SKM-1 treated with dmso at 0.1 percent for 144 hours (cell line): ENCODE measurements around the gene HAND2.

Experiments used
- DNase-seq: peaks from one replicate; lab custom pipeline; 2025; ENCODE audit not compliant: unreplicated experiment; lab: John Stamatoyannopoulos, UW

Gene HAND2

GRCh38 chr4:173478201-173478912, 51.7 kb downstream of the HAND2 start:
- DNase-seq, result no peak

GRCh38 chr4:173477016-173477415, 53.0 kb downstream of the HAND2 start:
- DNase-seq, result no peak
